NCI-H2107 treated with DMSO at 0.1 percent for 48 hours (cell line): ENCODE data around the gene PSMA7.

Source experiments
- DNase-seq: peaks from one replicate; lab custom pipeline; 2025; ENCODE audit not compliant: unreplicated experiment; lab: John Stamatoyannopoulos, UW

The PSMA7 gene

DNA sequence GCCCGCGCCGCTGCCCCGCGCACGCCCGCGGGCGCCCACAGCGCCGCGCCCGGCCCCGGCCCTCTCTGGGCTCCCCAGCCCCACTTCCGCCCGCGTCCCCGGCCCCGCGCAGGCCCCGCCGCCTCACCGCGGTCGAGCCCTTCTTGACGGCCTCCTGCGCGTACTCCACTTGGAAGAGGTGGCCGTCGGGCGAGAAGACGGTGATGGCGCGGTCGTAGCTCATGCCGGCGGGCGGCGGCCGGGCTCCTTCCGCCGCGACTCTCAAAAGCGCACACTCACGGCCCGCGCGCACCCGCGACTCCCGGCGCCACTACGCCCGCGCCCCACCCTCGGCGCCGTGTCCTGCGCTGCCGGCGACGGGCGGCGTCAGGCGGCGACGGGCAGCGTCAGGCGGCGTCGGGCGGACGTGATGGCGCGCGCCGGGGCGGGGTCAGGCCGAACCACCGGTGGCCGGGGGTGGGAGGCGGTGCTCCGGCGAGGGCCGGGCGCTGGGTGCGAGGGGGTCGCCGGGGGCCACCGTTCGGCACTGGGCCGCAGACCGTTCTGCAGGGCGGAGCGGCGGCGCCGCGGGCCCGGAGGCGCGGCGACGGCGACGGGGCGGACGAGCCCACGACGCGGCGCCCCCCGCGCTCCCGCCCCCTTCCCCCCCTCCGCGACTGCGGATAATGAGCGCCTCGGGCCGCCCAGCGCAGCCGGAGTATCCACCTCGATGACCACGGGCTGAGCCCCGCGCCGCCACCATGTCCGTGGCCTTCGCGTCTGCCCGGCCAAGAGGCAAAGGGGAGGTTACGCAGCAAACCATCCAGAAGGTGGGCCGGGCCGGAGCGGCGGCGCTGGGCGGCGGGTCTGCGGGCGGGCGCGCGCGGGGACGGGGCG lies at the start of gene PSMA7, which contains the start of gene SS18L1:
Gene PSMA7, minus strand, starts transcription at position 314 of the 876 bp plus-strand sequence. Its CDS starts 91 bp downstream, at position 223.
Gene SS18L1, plus strand, starts transcription at position 689 of the 876 bp plus-strand sequence. Its CDS starts 52 bp downstream, at position 741.
- peak; percentile 28 for DNase-seq

DNA sequence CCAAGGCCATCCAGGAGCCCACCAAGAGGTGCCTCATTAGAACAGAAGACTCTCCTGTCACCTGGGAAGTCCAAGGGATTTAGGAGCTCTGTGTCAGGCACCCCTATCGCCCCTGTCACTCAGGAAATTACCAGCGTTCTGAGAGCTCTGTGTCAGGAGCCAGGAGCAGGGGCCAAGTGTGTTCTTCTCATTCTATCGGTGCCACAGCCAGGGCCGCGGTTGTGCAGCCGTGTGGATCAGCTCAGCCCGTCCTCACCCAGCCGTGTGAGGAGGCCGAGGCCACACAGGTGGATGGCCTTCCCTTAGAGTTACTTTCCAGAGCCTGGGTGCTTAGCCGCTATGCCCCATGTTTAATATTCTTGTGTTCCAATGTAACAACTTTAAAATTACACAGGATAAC lies 49.4 kb upstream of the PSMA7 start:
- DNase-seq, result no peak

DNA sequence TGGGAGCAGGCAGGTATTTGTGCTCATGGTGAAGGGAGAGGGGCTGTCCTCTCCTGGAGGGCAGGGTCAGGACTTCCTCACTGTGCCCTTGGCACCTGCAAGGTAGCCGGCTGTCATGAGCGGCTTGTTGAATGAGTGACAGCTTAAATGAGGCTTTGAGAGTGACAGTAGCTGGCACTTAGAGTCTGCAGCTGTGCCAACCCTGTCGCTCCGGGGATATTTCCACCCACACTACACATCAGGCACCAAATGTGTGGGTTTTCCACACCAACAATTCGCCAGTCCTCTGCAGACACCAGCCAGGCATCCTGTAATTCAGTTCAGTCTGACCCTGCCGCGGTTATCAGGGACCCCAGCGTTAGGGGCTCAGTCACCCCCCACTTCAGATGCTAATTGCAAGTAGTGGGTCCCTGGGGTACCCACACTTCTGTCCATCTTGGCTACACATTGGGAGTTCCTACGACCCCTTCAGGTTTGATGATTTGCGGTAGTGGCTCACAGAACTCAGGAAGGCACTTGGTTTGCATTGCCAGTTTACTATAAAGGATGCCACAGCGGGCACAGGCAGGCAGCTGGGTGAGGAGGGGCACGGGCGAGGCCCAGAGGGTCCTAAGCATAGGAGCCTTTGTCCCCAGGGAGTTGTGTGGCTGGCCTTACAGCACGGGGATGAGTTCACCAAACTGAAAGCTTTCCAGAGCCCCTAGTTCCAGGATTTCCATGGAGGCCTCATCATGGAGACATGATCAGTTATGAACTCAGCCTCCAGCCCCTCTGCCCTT lies 48.8 kb upstream of the PSMA7 start:
- no peak for DNase-seq

DNA sequence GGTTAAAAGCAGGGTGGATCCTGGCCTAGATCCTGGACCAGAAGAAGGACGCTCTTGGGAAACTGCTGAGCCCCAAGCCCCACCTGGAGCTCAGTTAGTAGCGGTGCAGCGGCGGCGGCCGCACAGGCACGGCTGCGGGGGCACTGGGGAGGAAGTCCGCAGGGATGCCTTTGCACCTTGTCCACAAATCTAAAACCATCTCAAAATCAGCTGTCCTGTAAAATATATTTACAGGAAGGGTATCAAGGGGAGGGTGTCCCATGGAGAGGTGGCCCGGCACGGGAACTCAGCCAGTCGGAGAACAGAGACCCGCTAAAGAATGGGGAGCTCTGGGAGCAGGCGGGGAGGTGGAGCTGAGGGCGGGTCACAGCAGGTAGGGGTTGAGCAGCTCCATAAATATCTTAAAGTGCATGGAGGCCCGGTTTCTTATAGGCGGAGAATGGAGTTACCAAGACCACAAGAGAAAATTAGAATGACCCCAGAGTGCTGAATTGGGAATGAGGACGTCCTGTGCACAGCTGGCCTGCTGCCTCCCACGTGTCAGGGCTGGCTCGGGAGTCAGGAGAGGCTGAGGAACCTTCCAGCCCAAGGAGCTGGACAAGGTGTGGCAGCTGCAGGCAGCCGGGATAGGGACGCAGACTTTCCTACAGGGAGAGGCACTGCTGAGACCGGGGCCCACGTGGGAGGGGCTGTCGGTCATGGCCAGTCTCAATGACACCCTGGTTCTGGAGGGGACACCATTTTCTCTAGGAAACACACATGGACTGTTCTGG lies 47.6 kb upstream of the PSMA7 start:
- DNase-seq, result no peak

DNA sequence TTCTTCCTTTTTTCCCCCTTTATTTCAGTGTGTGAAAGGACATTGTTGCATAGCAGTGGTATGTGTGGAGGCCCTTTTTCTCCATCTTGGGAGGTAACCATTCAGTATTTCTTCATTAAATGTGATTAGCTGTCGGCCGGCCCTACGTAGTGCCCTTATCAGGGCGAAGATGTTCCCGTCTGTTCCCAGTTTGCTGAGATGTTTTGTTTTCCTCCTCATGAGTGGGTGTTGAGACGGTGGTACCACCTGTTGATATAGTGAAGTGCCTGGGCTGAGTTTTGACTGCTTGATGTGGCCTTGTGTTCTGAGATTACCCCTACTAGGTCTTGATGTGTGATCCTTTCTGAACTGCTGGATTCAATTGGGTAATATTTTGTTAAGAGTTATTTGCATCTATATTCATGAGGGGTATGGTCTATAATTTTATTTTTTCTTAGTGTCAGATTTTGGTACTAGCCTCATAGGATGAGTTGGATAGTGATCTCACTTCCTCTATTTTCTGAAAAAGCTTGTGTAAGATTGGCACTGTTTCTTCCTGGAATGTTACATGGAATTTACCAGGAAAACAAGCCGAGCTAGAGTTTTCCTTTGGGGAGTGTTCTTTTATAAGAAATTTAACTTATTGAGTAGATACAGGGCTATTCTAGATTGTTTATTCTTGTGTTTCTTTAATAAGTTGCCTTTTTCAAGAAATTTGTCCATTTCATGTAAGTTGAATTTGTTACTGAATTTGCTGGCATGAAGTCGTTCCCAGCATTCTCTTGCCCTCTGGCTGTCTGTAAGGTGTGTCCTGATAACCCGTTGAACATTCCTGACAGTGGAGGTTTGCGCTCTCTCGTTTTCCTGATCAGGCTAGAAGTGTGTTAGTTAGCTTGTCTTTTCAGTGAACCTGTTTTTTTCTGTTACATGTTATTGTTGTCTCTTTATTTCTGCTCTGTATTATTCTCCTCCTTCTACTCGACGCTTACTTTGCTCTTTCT lies 44.0 kb upstream of the PSMA7 start:
- no peak for DNase-seq

DNA sequence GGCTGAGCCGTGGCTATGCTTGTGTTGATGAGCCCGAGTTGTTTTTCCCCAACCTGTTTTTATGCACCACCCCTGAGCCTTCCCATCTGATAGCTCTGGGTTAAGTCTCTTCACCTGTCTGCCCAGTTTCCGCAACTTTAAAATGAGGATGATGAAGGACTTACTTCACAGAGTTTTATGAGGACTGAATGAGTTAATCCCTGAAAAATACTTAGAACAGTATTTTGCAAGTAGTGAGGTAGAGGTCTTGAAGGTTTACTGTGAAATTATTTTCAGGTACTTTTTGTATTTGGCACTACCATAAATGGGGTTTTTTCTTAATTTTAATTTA lies 42.9 kb upstream of the PSMA7 start:
- DNase-seq, result no peak

DNA sequence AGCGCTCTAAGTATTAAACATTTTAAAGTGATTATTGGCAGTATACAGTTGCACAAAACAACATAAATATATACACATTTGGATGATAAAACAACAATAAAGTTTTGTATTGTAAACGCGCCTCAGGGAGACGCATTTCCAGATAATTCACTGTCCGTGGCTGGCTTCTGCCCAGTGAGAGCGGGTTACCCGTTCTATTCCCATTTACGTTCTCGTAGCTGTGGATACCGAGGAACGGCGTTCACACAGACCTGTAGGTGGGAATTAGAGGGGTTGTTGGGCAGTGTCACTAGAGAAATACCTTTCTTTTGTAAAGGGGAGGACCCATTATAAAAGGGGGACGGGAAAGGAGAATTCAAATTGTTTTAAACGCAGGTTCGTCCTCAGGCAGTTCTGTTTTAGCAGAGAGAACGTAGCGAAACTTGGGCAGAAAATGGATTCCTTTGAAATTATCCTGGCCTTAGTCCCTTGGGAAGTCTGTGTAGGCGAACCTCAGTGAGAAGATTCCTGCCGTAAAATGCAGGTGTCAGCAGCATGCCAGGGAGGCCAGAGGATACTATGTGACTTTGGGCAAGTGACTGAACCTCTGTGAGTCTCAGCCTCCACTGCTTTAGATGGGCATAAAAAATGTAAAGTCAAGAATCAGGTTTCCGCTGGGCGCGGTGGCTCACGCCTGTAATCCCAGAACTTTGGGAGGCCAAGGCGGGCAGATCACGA lies 40.4 kb upstream of the PSMA7 start:
- no peak for DNase-seq

DNA sequence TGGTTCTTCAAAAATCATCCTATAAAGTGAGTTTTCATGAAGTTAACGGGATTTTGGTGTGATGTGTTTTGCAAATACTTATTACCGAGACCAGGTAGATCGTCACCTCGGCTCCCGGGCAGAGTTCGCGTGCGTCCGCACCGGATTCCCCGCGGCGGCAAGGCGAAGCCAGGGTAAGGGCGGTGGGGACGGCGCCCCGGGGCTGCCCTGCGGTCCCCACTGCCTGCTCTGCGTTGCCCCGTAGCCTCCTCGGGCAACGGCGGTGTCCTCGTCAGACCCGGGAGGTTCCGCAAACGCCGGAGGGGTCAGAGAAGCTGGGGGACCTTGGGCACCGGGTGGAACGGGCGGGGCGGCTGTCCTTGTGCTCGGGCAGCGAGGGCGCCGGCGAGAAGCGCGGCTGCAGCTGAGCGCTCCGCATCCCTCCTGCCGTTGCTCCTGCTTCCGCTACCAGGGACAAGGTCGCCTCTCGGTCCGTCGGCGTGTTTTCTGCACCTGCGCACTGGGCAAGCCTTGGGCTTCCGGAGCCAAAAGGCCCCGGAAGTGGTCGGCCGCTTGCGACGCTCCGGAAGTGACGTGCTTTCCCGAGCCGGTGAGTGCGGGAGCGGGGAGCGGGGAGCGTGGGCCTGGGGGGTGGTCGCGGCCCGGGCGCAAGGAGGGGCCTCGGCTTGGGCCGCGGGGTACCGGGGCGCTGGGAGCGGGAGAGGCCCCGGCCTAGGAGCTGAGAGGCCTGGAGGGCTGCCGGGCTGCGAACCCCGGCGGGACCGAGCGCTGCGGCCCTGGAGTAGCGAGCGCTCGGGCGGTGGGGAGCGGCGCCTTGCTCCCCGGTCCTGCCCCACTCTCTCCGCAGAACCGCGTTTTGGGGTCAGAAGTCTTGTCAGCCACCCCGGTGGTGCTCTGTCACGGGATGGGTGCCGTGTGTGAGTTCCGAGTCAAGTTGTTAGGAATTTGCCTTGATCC lies 39.6 kb upstream of the PSMA7 start, which contains the start of gene MTG2:
Gene MTG2, plus strand, starts transcription at position 560 of the 957 bp plus-strand sequence. CDS start 10,393 bp downstream, outside the sequence.
- DNase-seq, result peak; percentile 84

DNA sequence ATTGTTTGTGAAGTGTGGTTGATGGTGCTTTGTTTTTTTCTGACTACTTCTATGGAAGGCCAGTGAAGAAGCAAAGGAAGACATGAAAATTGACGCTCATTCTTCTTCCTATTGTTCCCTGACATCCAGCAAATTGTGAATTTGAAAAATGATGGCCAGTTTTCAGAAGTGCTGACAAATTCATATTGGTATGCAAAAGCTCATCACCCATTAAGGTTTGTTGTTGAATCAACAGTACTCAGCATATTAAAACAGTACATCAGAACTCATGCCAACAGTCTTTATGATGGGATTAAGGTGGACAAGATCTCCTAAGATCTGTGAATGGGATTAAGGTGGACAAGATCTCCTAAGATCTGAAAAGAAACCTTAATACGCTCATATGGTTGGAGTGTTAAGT lies 38.6 kb upstream of the PSMA7 start:
- no peak for DNase-seq

DNA sequence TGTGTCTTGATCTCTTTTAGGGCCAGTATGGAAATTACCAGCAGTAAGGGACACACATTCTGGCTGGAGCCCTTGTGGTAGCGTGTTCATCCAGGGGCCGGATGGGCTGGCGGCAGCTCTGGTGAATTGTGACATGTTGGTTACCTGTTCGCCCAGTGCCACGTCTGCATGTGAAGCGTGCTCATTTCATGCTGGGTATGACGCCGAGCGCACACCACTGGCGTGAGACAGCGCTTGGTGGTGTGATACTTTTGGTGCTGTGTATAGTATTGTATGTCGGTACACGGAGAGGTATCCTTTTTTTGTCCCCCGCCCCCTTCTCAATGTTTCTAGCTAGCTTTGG lies 35.9 kb upstream of the PSMA7 start:
- no peak for DNase-seq

DNA sequence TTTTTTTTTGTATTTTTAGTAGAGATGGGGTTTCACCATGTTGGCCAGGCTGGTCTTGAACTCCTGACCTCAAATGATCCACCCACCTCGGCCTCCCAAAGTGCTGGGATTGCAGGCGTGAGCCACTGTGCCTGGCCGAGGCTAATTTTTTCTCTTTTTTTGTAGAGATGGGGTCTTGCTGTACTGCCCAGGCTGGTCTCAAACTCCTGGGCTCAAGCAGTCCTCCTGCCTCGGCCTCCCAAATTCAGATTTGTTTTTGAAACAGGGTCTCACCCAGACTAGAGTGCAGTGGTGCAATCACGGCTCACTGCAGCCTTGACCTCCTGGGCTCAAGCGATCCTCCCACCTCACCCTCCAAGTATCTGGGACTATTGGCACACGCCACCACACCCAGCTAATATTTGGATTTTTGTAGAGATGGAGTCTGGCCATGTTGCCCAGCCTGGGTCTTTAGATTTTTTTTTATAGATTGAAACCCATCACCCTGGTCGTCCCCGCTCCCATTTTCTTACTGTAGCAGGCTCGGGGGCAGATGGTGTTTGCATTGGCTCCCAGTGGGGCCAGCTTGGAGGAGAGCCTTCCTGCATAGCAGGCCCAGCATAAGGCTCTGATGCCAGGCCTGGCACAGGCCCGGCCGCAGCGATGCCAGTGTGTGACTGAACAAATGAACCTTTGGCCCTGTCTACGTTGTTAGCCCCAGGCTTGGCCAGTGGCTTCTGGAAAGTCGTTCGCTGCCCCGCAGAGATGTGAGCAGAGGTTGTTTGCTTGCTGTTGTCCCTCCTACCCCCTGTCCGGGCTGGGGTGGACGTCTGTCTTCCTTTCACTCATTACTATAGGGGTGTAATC lies 35.3 kb upstream of the PSMA7 start:
- DNase-seq, result no peak

DNA sequence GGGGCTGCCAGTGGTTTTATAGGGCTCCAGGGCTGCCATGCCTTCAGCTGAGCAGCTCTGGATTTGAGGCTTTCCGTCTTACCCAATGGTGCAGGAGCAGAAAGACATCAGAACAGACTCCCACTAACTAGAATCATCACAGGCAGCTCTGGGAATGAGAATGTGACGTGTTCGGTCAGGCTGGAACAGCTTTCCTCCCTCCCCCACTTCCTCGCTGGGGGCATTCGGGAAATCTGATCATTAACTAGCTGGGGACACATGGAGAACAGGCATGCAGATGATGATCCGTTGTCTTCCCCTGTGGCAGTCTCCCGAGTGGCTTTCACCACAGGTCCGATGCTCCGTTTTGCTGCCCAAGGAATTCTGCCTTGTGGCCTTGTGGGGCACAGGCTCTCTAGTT lies 34.1 kb upstream of the PSMA7 start:
- no peak for DNase-seq

DNA sequence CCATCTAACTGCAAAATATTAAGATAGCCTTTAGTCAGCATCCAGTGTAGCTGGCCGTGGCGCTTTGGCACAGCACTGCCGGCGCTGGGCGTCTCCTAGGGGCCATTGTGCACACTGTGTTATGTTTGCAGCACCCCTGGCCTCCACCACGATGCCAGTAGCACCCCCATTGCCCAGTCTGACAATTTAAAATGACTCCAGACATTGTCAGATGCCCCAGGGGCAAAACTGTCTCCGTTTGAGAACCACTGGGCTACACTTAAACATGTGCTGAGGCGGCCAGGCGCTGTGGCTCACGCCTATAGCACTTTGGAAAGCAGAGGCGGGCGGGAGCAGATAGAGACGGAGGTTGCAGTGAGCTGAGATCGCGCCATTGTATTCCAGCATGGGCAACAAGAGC lies 33.7 kb upstream of the PSMA7 start:
- no peak for DNase-seq

DNA sequence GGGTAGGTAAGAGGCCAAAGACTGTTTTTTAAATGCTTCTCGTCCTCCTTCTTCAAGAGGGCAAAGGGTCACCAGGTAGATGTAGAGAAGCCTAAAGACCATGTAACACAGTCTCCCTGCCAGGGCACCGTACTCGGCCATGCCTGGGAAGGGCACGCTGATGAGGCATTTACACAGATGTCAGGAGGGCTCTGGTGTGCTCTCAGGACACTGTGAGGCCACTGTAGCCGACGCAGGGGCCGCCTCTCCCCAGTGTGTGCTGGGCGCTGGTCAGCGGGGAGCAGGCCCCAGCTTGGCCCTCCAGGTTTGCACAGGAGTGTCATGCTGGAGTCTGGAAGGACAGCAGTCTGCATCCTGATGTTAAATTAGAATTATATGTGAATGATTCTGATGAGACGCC lies 32.5 kb upstream of the PSMA7 start:
- no peak for DNase-seq

DNA sequence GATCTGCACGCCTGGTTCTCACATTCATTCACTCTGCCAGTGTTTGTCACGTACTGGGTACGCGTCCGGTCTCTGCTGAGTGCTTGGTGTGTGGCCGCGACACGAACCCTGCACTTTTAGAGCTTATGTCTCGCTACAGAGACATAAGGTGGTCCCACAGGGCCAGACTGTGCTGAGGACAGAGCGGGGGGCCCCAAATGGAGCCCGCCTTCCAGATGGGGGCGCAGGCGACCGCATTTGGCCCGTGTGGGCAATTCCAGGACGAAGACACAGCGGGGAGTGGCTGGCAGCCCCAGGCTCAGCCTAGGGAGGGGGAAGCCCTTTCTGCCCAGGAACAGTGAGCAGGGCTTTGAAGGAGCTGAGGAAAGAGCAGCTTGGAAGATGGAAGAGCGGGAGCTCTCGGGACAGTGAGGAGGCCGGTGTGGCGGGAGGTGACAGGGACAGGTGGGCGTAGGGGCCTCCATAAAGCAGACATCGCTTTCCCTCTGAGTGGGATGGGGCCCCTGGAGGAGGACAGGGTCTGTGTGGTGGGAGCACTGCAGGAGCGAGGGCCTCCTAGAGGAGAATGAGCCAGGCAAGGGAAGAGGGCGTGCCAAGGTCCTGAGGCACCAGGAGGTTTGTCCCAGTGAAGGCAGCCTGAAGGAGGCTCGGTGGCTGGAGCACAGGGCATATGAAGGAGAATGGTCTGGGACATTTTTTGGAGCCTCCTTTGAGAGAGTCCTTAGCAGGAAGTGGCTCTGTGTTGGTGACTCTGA lies 31.9 kb upstream of the PSMA7 start:
- no peak for DNase-seq

DNA sequence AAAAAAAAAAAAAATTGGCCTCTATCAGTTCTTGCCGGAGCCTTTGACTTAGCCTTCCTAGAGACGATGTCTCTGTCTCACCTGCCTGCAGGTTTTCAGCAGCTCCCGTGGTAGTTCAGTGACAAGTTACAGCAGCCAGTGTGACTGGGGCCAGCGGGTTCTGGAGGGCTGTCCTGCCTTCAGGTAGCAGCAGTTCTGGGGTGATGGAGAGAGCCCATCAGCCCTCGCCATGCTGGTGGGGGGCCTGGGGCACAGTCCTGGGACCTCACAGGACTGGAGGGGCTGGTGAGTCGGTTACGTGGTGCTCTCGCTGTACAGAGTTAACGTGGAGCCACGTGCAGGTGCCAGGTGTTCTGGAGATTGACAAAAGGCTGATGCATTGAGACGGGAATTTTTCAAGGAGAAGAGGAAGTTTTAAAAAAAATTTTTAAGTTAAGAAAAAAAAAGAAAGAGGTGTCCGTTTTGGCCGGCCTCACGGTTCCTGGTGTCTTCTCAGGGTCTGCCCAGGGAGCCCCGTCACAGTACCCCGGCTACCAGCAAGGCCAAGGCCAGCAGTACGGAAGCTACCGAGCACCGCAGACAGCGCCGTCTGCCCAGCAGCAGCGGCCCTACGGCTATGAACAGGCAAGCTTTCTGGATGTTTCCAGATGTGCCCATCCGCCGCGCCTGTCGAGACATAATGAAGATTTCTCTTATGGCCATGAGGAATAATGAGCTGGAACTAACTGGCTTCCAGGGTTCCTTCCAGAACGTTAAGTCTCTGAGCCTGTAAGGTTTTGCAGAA lies 31.0 kb upstream of the PSMA7 start:
- DNase-seq, result no peak
